LNCaP clone FGC (cell line): ENCODE results near the gene CA7.

Experiments
- DNase-seq: peaks from one replicate; pipeline ENCODE4 v3.0.0-alpha.2; 2011; ENCODE audit warnings: low read depth
- H3K4me3 ChIP-seq: 2 replicates; pipeline ENCODE4 v1.5.1; 2011; ENCODE audit warnings: mild to moderate bottlenecking, low read depth, low read length, control low read depth
- CTCF ChIP-seq: IDR thresholded peaks from 2 replicates; pipeline ENCODE4 v1.5.1; 2012; ENCODE audit warnings: mild to moderate bottlenecking; ENCODE audit not compliant: control insufficient read depth, insufficient read depth; ENCODE audit errors: extremely low read depth

Gene CA7

GRCh38 chr16:66845080-66845410 lies 831 bp downstream of the CA7 start:
- H3K4me3 ChIP-seq = no peak overlapping the region
- no peak for TF ChIP-seq CTCF
- no peak for DNase-seq

- DNase-seq = no peak
- TF ChIP-seq CTCF = no peak
- H3K4me3 ChIP-seq = no peak overlapping the region
Measured at GRCh38 chr16:66845791-66846221, 1.6 kb downstream of the CA7 start.

GRCh38 chr16:66846266-66846665 lies 2.1 kb downstream of the CA7 start:
- no peak overlapping the region for H3K4me3 ChIP-seq
- no peak for TF ChIP-seq CTCF
- DNase-seq = no peak

DNA sequence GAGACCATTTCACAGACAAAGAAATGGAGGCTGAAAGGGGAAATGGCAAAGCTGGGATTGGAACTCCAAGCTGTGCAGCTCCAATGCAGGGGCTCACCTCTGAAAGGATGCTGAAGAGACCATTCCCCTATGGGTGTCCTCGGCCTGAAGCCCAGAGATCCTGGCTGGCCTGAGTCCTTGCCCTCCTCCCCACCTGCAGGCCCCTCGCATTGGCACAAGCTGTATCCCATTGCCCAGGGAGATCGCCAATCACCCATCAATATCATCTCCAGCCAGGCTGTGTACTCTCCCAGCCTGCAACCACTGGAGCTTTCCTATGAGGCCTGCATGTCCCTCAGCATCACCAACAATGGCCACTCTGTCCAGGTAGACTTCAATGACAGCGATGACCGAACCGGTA lies 2.6 kb downstream of the CA7 start:
- no peak overlapping the region for H3K4me3 ChIP-seq
- no peak for TF ChIP-seq CTCF
- no peak for DNase-seq

DNA sequence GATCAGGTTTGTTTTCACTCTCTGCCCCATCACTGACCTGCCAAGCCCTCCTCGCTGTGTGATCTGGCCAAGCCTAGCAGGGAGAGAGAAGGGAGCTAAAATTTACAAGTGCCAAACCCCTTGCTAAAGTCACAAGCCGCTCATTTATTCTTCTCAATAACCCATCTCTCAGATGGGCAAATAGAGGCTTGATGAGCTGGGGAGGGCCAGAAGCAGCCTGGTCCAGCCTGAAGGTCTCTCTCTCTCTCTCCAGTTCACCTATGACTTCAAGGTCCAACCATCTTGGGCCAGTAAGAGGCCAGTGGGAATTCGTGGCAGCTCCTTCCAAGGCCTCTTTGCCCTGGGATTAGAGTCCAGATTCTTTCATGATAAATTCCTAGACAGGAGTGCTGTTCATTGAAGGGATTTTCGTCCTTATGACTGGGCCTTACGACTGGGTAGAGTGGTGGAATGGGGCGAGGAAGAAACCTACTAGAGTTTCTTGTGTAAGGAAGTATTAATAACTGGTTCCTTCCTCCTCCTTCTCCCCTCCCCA lies 3.4 kb downstream of the CA7 start:
- TF ChIP-seq CTCF = no peak
- DNase-seq = no peak
- no peak overlapping the region for H3K4me3 ChIP-seq

GRCh38 chr16:66848172-66848571 lies 4.0 kb downstream of the CA7 start:
- no peak overlapping the region for H3K4me3 ChIP-seq
- DNase-seq = no peak
- TF ChIP-seq CTCF = no peak

GRCh38 chr16:66849021-66849420 lies 4.8 kb downstream of the CA7 start:
- no peak for TF ChIP-seq CTCF
- DNase-seq = no peak
- H3K4me3 ChIP-seq = no peak overlapping the region
